SK-N-SH (cell line): ENCODE measurements around the gene COL5A1. TPM values are rescaled to one million over a fixed set of nuclear protein-coding genes. Genes with fewer than 3 reads are reported as not detected.

Source experiments
- CTCF ChIA-PET: fragments of 300-600, 350-600 bp; formaldehyde crosslinking; extraction: SDS; loops from one replicate; lab custom pipeline; 2021; lab: Yijun Ruan, JAX
- POLR2A ChIA-PET: fragments of 350-600 bp; sonication (Branson Sonifier 250); formaldehyde crosslinking; extraction: SDS; loops from one replicate; lab custom pipeline; 2020; ENCODE audit warnings: antibody characterized with exemption, inconsistent platforms; lab: Yijun Ruan, JAX
- DNase-seq: peaks from one replicate; pipeline ENCODE4 v3.0.0; 2012
- H2AFZ ChIP-seq: fragments of 200-600 bp; sonication (generic); 2 replicates; pipeline ENCODE4 v1.8.1; 2016; ENCODE audit warnings: antibody characterized with exemption, mild to moderate bottlenecking, low read depth
- H3F3A ChIP-seq: fragments of 200-600 bp; sonication (generic); replicated peaks from 2 replicates; pipeline ENCODE3; 2016; ENCODE audit warnings: antibody characterized with exemption, mild to moderate bottlenecking; ENCODE audit not compliant: insufficient read depth
- H3K27ac ChIP-seq, 2 experiments: fragments of 200-500 bp in 1 of 2; fragments of 200-600 bp in 1 of 2; sonication (Bioruptor generic) in 1 of 2; sonication (generic), shearing (Covaris generic) in 1 of 2; 2 replicates each; pipeline versions ENCODE4 v1.5.1 to v1.6.1; 2014 to 2016; ENCODE audit warnings: low read depth in 2 of 2, inconsistent platforms in 1 of 2, low read length in 1 of 2, mild to moderate bottlenecking in 1 of 2, mixed read lengths in 1 of 2
- H3K27me3 ChIP-seq: fragments of 200-600 bp; sonication (generic), shearing (Covaris generic); 2 replicates; pipeline ENCODE4 v1.6.1; 2016; ENCODE audit warnings: mixed run types; ENCODE audit not compliant: insufficient read depth
- H3K36me3 ChIP-seq, 2 experiments: fragments of 200-500 bp in 1 of 2; fragments of 200-600 bp in 1 of 2; sonication (Bioruptor generic) in 1 of 2; sonication (generic) in 1 of 2; replicated peaks in 1 of 2; 2 replicates each; pipeline versions ENCODE3 to v1.5.1; 2014 to 2016; ENCODE audit warnings: low read length in 1 of 2, mild to moderate bottlenecking in 1 of 2; ENCODE audit not compliant: insufficient read depth in 2 of 2, control insufficient read depth in 1 of 2
- H3K4me1 ChIP-seq, 2 experiments: fragments of 200-500 bp in 1 of 2; fragments of 200-600 bp in 1 of 2; sonication (Bioruptor generic) in 1 of 2; sonication (generic), shearing (Covaris generic) in 1 of 2; 2 replicates each; pipeline versions ENCODE4 v1.5.1 to v1.6.1; 2014 to 2016; ENCODE audit warnings: low read depth in 1 of 2, low read length in 1 of 2, mixed run types in 1 of 2; ENCODE audit not compliant: insufficient read depth in 2 of 2, control insufficient read depth in 1 of 2
- H3K4me2 ChIP-seq: fragments of 200-600 bp; sonication (generic), shearing (Covaris generic); 2 replicates; pipeline ENCODE4 v1.6.1; 2017; ENCODE audit warnings: mixed run types
- H3K4me3 ChIP-seq, 2 experiments: fragments of 200-500 bp in 1 of 2; fragments of 200-600 bp in 1 of 2; sonication (Bioruptor generic) in 1 of 2; sonication (generic), shearing (Covaris generic) in 1 of 2; 2 replicates each; pipeline versions ENCODE4 v1.5.1 to v1.8.1; 2014 to 2016; ENCODE audit warnings: low read depth in 2 of 2, inconsistent platforms in 1 of 2, low read length in 1 of 2, mild to moderate bottlenecking in 1 of 2, mixed read lengths in 1 of 2, moderate library complexity in 1 of 2
- H3K79me2 ChIP-seq: fragments of 200-600 bp; sonication (generic); 2 replicates; pipeline ENCODE4 v1.8.1; 2017; ENCODE audit warnings: mild to moderate bottlenecking; ENCODE audit not compliant: insufficient read depth
- H3K9ac ChIP-seq: fragments of 200-600 bp; sonication (generic); 2 replicates; pipeline ENCODE4 v1.6.1; 2017; ENCODE audit warnings: mixed run types
- H3K9me2 ChIP-seq: fragments of 200-600 bp; sonication (generic); 2 replicates; pipeline ENCODE4 v1.6.1; 2017; ENCODE audit warnings: mixed run types
- H3K9me3 ChIP-seq: fragments of 200-600 bp; sonication (generic); 2 replicates; pipeline ENCODE4 v1.6.1; 2017; ENCODE audit warnings: mixed run types, mild to moderate bottlenecking, moderate library complexity
- H4K20me1 ChIP-seq: fragments of 200-600 bp; sonication (generic); 2 replicates; pipeline ENCODE4 v1.6.1; 2017; ENCODE audit warnings: mild to moderate bottlenecking, mixed run types; ENCODE audit not compliant: insufficient read depth
- ELF1 ChIP-seq: IDR thresholded peaks from 2 replicates; pipeline ENCODE4 v1.4.0; 2012
- EZH2phosphoT487 ChIP-seq: fragments of 200-600 bp; sonication (generic); IDR thresholded peaks from 2 replicates; pipeline ENCODE4 v1.6.1; 2017; ENCODE audit warnings: low read depth, mixed run types, mild to moderate bottlenecking, antibody characterized with exemption, moderate library complexity, borderline replicate concordance
- FOXJ3 ChIP-seq: sonication (generic); formaldehyde crosslinking; IDR thresholded peaks from 2 replicates; pipeline ENCODE4 v1.5.1; 2020; ENCODE audit warnings: mild to moderate bottlenecking, missing genetic modification reagents
- IRF3 ChIP-seq: fragments of 150-350 bp; IDR thresholded peaks from 2 replicates; pipeline ENCODE4 v1.6.1; 2016; ENCODE audit warnings: mild to moderate bottlenecking, low read depth, low read length
- MXI1 ChIP-seq: IDR thresholded peaks from 2 replicates; pipeline ENCODE4 v1.6.1; 2012; ENCODE audit warnings: mild to moderate bottlenecking, low read depth, low read length, improper control_type of control experiment
- NFIC ChIP-seq: IDR thresholded peaks from 2 replicates; pipeline ENCODE4 v1.4.0; 2012; ENCODE audit warnings: borderline replicate concordance
- NRF1 ChIP-seq: IDR thresholded peaks from 2 replicates; pipeline ENCODE4 v1.6.1; 2012; ENCODE audit warnings: low read depth, mild to moderate bottlenecking, low read length
- PBX3 ChIP-seq: IDR thresholded peaks from 2 replicates; pipeline ENCODE4; 2012
- REST ChIP-seq: IDR thresholded peaks from 2 replicates; pipeline ENCODE4 v1.6.1; 2012; ENCODE audit warnings: mild to moderate bottlenecking, low read depth, low read length, moderate library complexity
- RXRA ChIP-seq: IDR thresholded peaks from 2 replicates; pipeline ENCODE4 v1.4.0; 2012; ENCODE audit warnings: low read depth, mild to moderate bottlenecking, borderline replicate concordance
- TEAD4 ChIP-seq: IDR thresholded peaks from 2 replicates; pipeline ENCODE4 v1.4.0; 2012; ENCODE audit warnings: mild to moderate bottlenecking, borderline replicate concordance; ENCODE audit not compliant: insufficient read depth
- USF1 ChIP-seq: IDR thresholded peaks from 2 replicates; pipeline ENCODE4 v1.4.0; 2012; ENCODE audit warnings: low read depth, borderline replicate concordance
- WGBS: methylation state at CpG from one replicate; pipeline ENCODE4 v1.1.6; 2017; ENCODE audit warnings: low lambda C conversion rate; 5-methylcytosine and 5-hydroxymethylcytosine counted together
- polyA plus RNA-seq, 3 experiments: library from polyadenylated mRNA; depleted of rRNA; stranded (reverse); fragments of >200 nt; gene quantifications; 2 replicates each; pipeline ENCODE4 v1.2.3, GENCODE V29; 2012

Gene COL5A1
- polyA plus RNA-seq, 1 of the 3 experiments (the other 2 are of a cell fraction): 73.8 TPM

- Histone ChIP-seq H3K4me1 (peaks cover 14 to 36% of the 10 kb centered on the region in 2 experiments; a peak in 2 of 4 replicates), H3K79me2 (peaks cover 88% of the 10 kb centered on the region), H3K9ac (no peak overlapping the region), H3K4me2 (no peak overlapping the region), H3K36me3 (peaks cover 20 to 30% of the 10 kb centered on the region in 2 experiments), H3K9me3 (no peaks in the 10 kb centered on the region), H3K27me3 (no peaks in the 10 kb centered on the region), H3K27ac (no peak overlapping the region), H2AFZ (no peak overlapping the region), H4K20me1 (peaks cover 93% of the 10 kb centered on the region), H3K9me2 (no peaks in the 10 kb centered on the region), H3F3A (peaks cover 10% of the 10 kb centered on the region), H3K4me3 (no peak overlapping the region)
- no peak for TF ChIP-seq RXRA
- no peak for TF ChIP-seq IRF3
- no peak for TF ChIP-seq FOXJ3 (CRISPR knock-in tag)
- TF ChIP-seq MXI1: no peak
- TF ChIP-seq NRF1: no peak
- no peak for TF ChIP-seq TEAD4
- no peak for TF ChIP-seq ELF1
- no peak for TF ChIP-seq REST
- TF ChIP-seq EZH2phosphoT487: no peak
- TF ChIP-seq NFIC: no peak
- no peak for TF ChIP-seq PBX3
- TF ChIP-seq USF1: no peak
- CTCF ChIA-PET: interaction anchor here (1.0 to 1.4 kb wide), 3 partner anchors 66 to 374 kb away, joined by 3 read pairs; no protein-coding TSS in a partner anchor
- WGBS: 88% methylated on average over 2 of the region's 2 CpGs
- POLR2A ChIA-PET: no interaction called here
- no peak for DNase-seq
Observed at GRCh38 chr9:134712243-134712642, 70.6 kb downstream of the COL5A1 start.
